Measurements from ENCODE around the gene INTS4. TPM values are rescaled to one million over a fixed set of nuclear protein-coding genes. Genes with fewer than 3 reads are reported as not detected.

The INTS4 gene
- total and polyA plus RNA-seq, 12 donors = 17.8 to 69.6 (median 37.2) TPM

- Histone ChIP-seq H3K27ac (no peak overlapping the region), H3K36me3 (replicated peaks in 1 of 2) (no peaks in the 10 kb centered on the region), H3K4me3 (no peak overlapping the region), H3K9me3 (replicated peaks in 1 of 3) (no peaks in the 10 kb centered on the region), H3K27me3 (no peaks in the 10 kb centered on the region), H3K4me1 (replicated peaks in 1 of 2) (peaks cover 16 to 21% of the 10 kb centered on the region in 2 donors)
- no peak for TF ChIP-seq POLR2A (IDR thresholded peaks at IDR 0.05)
- TF ChIP-seq, protein P1, sequence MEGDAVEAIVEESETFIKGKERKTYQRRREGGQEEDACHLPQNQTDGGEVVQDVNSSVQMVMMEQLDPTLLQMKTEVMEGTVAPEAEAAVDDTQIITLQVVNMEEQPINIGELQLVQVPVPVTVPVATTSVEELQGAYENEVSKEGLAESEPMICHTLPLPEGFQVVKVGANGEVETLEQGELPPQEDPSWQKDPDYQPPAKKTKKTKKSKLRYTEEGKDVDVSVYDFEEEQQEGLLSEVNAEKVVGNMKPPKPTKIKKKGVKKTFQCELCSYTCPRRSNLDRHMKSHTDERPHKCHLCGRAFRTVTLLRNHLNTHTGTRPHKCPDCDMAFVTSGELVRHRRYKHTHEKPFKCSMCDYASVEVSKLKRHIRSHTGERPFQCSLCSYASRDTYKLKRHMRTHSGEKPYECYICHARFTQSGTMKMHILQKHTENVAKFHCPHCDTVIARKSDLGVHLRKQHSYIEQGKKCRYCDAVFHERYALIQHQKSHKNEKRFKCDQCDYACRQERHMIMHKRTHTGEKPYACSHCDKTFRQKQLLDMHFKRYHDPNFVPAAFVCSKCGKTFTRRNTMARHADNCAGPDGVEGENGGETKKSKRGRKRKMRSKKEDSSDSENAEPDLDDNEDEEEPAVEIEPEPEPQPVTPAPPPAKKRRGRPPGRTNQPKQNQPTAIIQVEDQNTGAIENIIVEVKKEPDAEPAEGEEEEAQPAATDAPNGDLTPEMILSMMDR (IDR thresholded peaks at IDR 0.05) = no peak
- intact Hi-C loops (cut with DNase I) = no loop called here
- 81 to 89% (median 85%) methylated on average over 5 to 9 of the region's 9 CpGs for WGBS, 4 donors
- DNase-seq = no peak
Measured at GRCh38 chr11:78037825-78038620, 43.6 kb upstream of the INTS4 start.

GRCh38 chr11:78037056-78037455 is 42.6 kb upstream of the INTS4 start:
- H3K27ac ChIP-seq = peak overlapping the region in 1 of 5 donors; percentile 34
- no peak overlapping the region for H3K4me3 ChIP-seq
- intact Hi-C loops (cut with DNase I) = no loop called here
- no peaks in the 10 kb centered on the region for H3K27me3 ChIP-seq
- H3K4me1 ChIP-seq (replicated peaks in 1 of 2) = peaks cover 19 to 26% of the 10 kb centered on the region in 2 donors
- TF ChIP-seq, protein P1 (IDR thresholded peaks at IDR 0.05) = no peak
- TF ChIP-seq POLR2A (IDR thresholded peaks at IDR 0.05) = no peak
- H3K9me3 ChIP-seq (replicated peaks in 1 of 3) = no peaks in the 10 kb centered on the region
- no peaks in the 10 kb centered on the region for H3K36me3 ChIP-seq (replicated peaks in 1 of 2)
- peak in 1 of 7 donors; percentile 43 for DNase-seq
- 30 to 50% (median 44%) methylated on average over 3 of the region's 3 CpGs; no CpG with 5 or more reads in 1 of the 4 donors for WGBS, 4 donors

DNA sequence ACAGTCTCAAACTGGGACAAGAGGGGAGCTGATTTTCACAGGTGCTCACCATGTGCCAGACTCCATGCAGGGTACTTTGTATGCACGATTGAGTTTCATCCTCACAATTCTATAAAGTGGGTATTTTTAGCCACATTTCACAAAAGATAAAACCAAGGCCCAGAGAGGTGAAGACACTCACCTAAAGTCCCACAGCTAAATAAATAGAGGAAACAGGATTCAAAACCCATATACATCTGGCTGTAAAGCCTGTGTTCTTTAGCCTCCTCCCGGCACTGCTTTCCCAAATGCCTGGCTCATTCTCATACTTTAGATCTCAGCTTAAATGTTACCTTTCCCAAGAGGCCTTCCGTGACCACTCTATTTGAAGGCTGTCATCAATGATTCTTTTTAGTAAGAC is 41.8 kb upstream of the INTS4 start:
- Histone ChIP-seq H3K27me3 (no peaks in the 10 kb centered on the region), H3K36me3 (replicated peaks in 1 of 2) (no peaks in the 10 kb centered on the region), H3K27ac (no peak overlapping the region), H3K9me3 (replicated peaks in 1 of 3) (no peaks in the 10 kb centered on the region), H3K4me1 (replicated peaks in 1 of 2) (peaks cover 25 to 31% of the 10 kb centered on the region in 2 donors), H3K4me3 (no peak overlapping the region)
- WGBS, 4 donors = 83 to 93% (median 86%) methylated on average over 3 of the region's 3 CpGs
- no peak for TF ChIP-seq POLR2A (IDR thresholded peaks at IDR 0.05)
- intact Hi-C loops (cut with DNase I) = no loop called here
- no peak for DNase-seq

DNA sequence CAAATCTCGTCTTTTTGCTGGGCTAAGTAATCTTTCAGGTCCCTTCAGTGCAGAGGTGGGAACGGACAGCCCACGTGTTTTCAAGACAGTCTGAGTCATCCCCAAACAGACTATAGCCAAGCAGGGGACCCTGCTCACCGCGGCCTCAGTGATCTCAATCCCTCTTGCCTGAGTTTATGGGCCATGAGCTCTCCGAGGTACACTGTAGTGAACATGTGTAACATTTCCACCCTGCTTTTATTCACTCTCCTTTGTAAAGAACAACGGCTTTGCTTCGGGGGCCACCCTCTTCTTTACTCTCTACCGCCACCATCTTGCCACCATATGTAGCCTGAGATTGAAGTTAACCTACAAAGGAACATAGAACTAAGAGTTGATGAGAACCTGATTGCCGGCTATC is 40.2 kb upstream of the INTS4 start:
- no peaks in the 10 kb centered on the region for H3K9me3 ChIP-seq (replicated peaks in 1 of 3)
- H3K27ac ChIP-seq = no peak overlapping the region
- no peak overlapping the region for H3K4me3 ChIP-seq
- no peak for TF ChIP-seq POLR2A (IDR thresholded peaks at IDR 0.05)
- TF ChIP-seq, protein P1 (IDR thresholded peaks at IDR 0.05) = no peak
- H3K36me3 ChIP-seq (replicated peaks in 1 of 2) = no peaks in the 10 kb centered on the region
- peaks cover 23 to 27% of the 10 kb centered on the region in 2 donors for H3K4me1 ChIP-seq (replicated peaks in 1 of 2)
- intact Hi-C loops (cut with DNase I) = no loop called here
- WGBS, 4 donors = 63 to 80% (median 65%) methylated on average over 10 of the region's 10 CpGs
- no peak for DNase-seq
- H3K27me3 ChIP-seq = no peaks in the 10 kb centered on the region

DNA sequence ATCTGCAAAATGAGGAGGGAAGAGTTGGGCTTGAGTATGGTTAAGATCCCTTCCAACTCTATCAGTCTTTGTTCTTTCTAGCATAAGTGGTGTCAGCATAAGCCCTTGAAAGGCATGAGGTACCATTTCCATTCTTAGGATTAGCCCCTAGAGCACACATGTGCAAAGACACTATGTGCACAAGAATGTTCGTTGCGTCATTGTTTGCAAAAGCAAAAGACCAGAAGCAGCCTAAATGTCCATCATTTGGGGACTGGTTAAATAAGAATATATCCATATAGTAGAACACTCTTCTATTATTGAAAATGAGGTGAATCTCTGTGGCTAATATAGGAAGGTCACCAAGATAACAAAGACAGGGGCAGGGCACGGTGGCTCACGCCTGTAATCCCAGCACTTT is 38.6 kb upstream of the INTS4 start:
- TF ChIP-seq POLR2A (IDR thresholded peaks at IDR 0.05) = no peak
- TF ChIP-seq, protein P1 (IDR thresholded peaks at IDR 0.05) = no peak
- Histone ChIP-seq H3K4me3 (no peak overlapping the region), H3K27me3 (no peaks in the 10 kb centered on the region), H3K36me3 (replicated peaks in 1 of 2) (no peaks in the 10 kb centered on the region), H3K9me3 (replicated peaks in 1 of 3) (no peaks in the 10 kb centered on the region), H3K27ac (no peak overlapping the region), H3K4me1 (replicated peaks in 1 of 2) (peaks cover 22 to 23% of the 10 kb centered on the region in 2 donors)
- no peak for DNase-seq
- intact Hi-C loops (cut with DNase I) = no loop called here
- WGBS, 4 donors = 52 to 56% (median 54%) methylated on average over 4 of the region's 4 CpGs

Data from adrenal gland (tissue), 12 donors.